HPDE6-E6E7 (cell line): ENCODE measurements around the gene POM121.
"Not testable (repeated sequence)": the region's sequence is repeated elsewhere in the genome, so short reads cannot be mapped to it uniquely, and the experiment has no call there.

ENCODE experiments used
- DNase-seq: peaks from one replicate; pipeline ENCODE4 v3.0.0; 2011; ENCODE audit warnings: missing footprints; ENCODE audit errors: extremely low spot score

The POM121 gene

GRCh38 chr7:72949276-72949675 lies 24.4 kb downstream of the POM121 start:
- not testable (repeated sequence) for DNase-seq

GRCh38 chr7:72949686-72950085 lies 24.8 kb downstream of the POM121 start:
- not testable (repeated sequence) for DNase-seq

- DNase-seq, result not testable (repeated sequence)
These were observed 25.5 kb downstream of the POM121 start for GRCh38 chr7:72950432-72950831.

GRCh38 chr7:72953901-72954562 lies 29.1 kb downstream of the POM121 start:
- not testable (repeated sequence) for DNase-seq

GRCh38 chr7:72954563-72955198 lies 29.8 kb downstream of the POM121 start:
- not testable (repeated sequence) for DNase-seq

GRCh38 chr7:72960029-72960428 lies 35.1 kb downstream of the POM121 start:
- DNase-seq, result not testable (repeated sequence)

- DNase-seq, result not testable (repeated sequence)
These were observed 35.9 kb downstream of the POM121 start for GRCh38 chr7:72960626-72961345.

- DNase-seq, result not testable (repeated sequence)
These were observed 36.4 kb downstream of the POM121 start for GRCh38 chr7:72961346-72961650.

- DNase-seq, result not testable (repeated sequence)
These were observed 38.2 kb downstream of the POM121 start for GRCh38 chr7:72963056-72963455.

- not testable (repeated sequence) for DNase-seq
These were observed 40.5 kb downstream of the POM121 start for GRCh38 chr7:72965186-72965975.

- not testable (repeated sequence) for DNase-seq
These were observed 42.0 kb downstream of the POM121 start for GRCh38 chr7:72966892-72967291.

- not testable (repeated sequence) for DNase-seq
These were observed 44.2 kb downstream of the POM121 start, which contains the start of gene TRIM74 for GRCh38 chr7:72968980-72969516. Gene TRIM74 (minus strand): TSS chr7:72969466. CDS start chr7:72966157, 3,309 bp downstream.

- not testable (repeated sequence) for DNase-seq
These were observed 44.8 kb downstream of the POM121 start for GRCh38 chr7:72969688-72970087.

- not testable (repeated sequence) for DNase-seq
These were observed 46.6 kb downstream of the POM121 start for GRCh38 chr7:72971505-72971904.

GRCh38 chr7:72974781-72975180 lies 49.9 kb downstream of the POM121 start:
- DNase-seq, result not testable (repeated sequence)

GRCh38 chr7:72975656-72976286 lies 50.9 kb downstream of the POM121 start:
- DNase-seq, result not testable (repeated sequence)

GRCh38 chr7:72976434-72976833 lies 51.5 kb downstream of the POM121 start:
- DNase-seq, result not testable (repeated sequence)

GRCh38 chr7:72980382-72980781 lies 55.5 kb downstream of the POM121 start:
- not testable (repeated sequence) for DNase-seq

- not testable (repeated sequence) for DNase-seq
These were observed 57.2 kb downstream of the POM121 start for GRCh38 chr7:72982084-72982483.

GRCh38 chr7:72990146-72990913 lies 65.4 kb downstream of the POM121 start:
- not testable (repeated sequence) for DNase-seq
